Measurements from ENCODE around the gene EML4. TPM values are rescaled to one million over a fixed set of nuclear protein-coding genes. Genes with fewer than 3 reads are reported as not detected.

EML4 gene
- total RNA-seq, 4 donors from 2014 or later, result 20.8 to 29.8 (median 25.3) TPM

- Histone ChIP-seq H3K4me1 (no peaks in the 10 kb centered on the region), H3K4me3 (no peak overlapping the region), H3K9me3 (no peaks in the 10 kb centered on the region), H3K36me3 (peaks cover 0 to 41% (median 0%) of the 10 kb centered on the region in 3 donors), H3K27me3 (no peaks in the 10 kb centered on the region), H3K27ac (no peak overlapping the region)
- TF ChIP-seq POLR2A (IDR thresholded peaks at IDR 0.05) (no peak), CTCF (IDR thresholded peaks at IDR 0.05) (no peak), EP300 (IDR thresholded peaks at IDR 0.05) (no peak)
- WGBS, 2 donors, result 96 to 98% methylated on average over 2 of the region's 2 CpGs
- DNase-seq (ENCODE audit: low spot score in 2 of 2), result no peak
These were observed 140.2 kb downstream of the EML4 start for GRCh38 chr2:42309366-42309765.

- no peaks in the 10 kb centered on the region for H3K9me3 ChIP-seq
- WGBS, 2 donors, result 95 to 100% methylated on average over 1 of the region's 1 CpG
- no peaks in the 10 kb centered on the region for H3K27me3 ChIP-seq
- no peak for TF ChIP-seq CTCF (IDR thresholded peaks at IDR 0.05)
- no peak for TF ChIP-seq EP300 (IDR thresholded peaks at IDR 0.05)
- no peak for TF ChIP-seq POLR2A (IDR thresholded peaks at IDR 0.05)
- no peak overlapping the region for H3K4me3 ChIP-seq
- no peak overlapping the region for H3K27ac ChIP-seq
- DNase-seq (ENCODE audit: low spot score in 2 of 2), result no peak
- peaks cover 0 to 34% (median 0%) of the 10 kb centered on the region in 3 donors for H3K36me3 ChIP-seq
- H3K4me1 ChIP-seq, result no peaks in the 10 kb centered on the region
These were observed 140.9 kb downstream of the EML4 start for GRCh38 chr2:42310007-42310515.

- Histone ChIP-seq H3K4me1 (no peaks in the 10 kb centered on the region), H3K4me3 (no peak overlapping the region), H3K27me3 (no peaks in the 10 kb centered on the region), H3K9me3 (no peaks in the 10 kb centered on the region), H3K36me3 (peaks cover 0 to 38% (median 0%) of the 10 kb centered on the region in 3 donors), H3K27ac (no peak overlapping the region)
- DNase-seq (ENCODE audit: low spot score in 2 of 2), result no peak
- WGBS, 2 donors, result 89 to 95% methylated on average over 4 of the region's 4 CpGs
- no peak for TF ChIP-seq CTCF (IDR thresholded peaks at IDR 0.05)
- no peak for TF ChIP-seq EP300 (IDR thresholded peaks at IDR 0.05)
- no peak for TF ChIP-seq POLR2A (IDR thresholded peaks at IDR 0.05)
These were observed 143.0 kb downstream of the EML4 start for GRCh38 chr2:42312106-42312505.

GRCh38 chr2:42314892-42315468 lies 145.8 kb downstream of the EML4 start:
- TF ChIP-seq EP300 (IDR thresholded peaks at IDR 0.05) (peak in 1 of 2 donors; percentile 17), POLR2A (IDR thresholded peaks at IDR 0.05) (no peak)
- Histone ChIP-seq H3K4me1 (no peaks in the 10 kb centered on the region), H3K9me3 (no peaks in the 10 kb centered on the region), H3K27ac (no peak overlapping the region), H3K27me3 (no peaks in the 10 kb centered on the region), H3K4me3 (no peak overlapping the region), H3K36me3 (peaks cover 0 to 29% (median 0%) of the 10 kb centered on the region in 3 donors)
- no peak for DNase-seq (ENCODE audit: low spot score in 2 of 2)
- WGBS, 2 donors, result 88% methylated on average over 3 of the region's 3 CpGs

- H3K27me3 ChIP-seq, result no peaks in the 10 kb centered on the region
- TF ChIP-seq POLR2A (IDR thresholded peaks at IDR 0.05), result no peak
- no peak for TF ChIP-seq EP300 (IDR thresholded peaks at IDR 0.05)
- no peak for TF ChIP-seq CTCF (IDR thresholded peaks at IDR 0.05)
- 91 to 94% methylated on average over 6 of the region's 6 CpGs for WGBS, 2 donors
These were observed 146.8 kb downstream of the EML4 start for GRCh38 chr2:42315844-42316470.

More at GRCh38 chr2:42315844-42316470, 146.8 kb downstream of the EML4 start:
- H3K4me3 ChIP-seq, result no peak overlapping the region
- peaks cover 0 to 28% (median 0%) of the 10 kb centered on the region in 3 donors for H3K36me3 ChIP-seq
- no peak overlapping the region for H3K27ac ChIP-seq
- no peak for DNase-seq (ENCODE audit: low spot score in 2 of 2)
- H3K9me3 ChIP-seq, result no peaks in the 10 kb centered on the region
- no peaks in the 10 kb centered on the region for H3K4me1 ChIP-seq

All from tibial nerve (tissue), 4 donors.